KBM-7 (cell line): ENCODE data around the gene MAT2A.

Experiments used
- DNase-seq: peaks from one replicate; pipeline ENCODE4 v3.0.0-alpha.2; 2015
- in situ Hi-C: fragments of 300-500 bp; cut with MboI; formaldehyde crosslinking; loops from 2 replicates; pipeline ENCODE4 v1.14.3; 2020; ENCODE audit warnings: low sequenced_read_pairs, low pct_unique_long_range_greater_than_20kb, mixed read lengths

MAT2A gene

DNA sequence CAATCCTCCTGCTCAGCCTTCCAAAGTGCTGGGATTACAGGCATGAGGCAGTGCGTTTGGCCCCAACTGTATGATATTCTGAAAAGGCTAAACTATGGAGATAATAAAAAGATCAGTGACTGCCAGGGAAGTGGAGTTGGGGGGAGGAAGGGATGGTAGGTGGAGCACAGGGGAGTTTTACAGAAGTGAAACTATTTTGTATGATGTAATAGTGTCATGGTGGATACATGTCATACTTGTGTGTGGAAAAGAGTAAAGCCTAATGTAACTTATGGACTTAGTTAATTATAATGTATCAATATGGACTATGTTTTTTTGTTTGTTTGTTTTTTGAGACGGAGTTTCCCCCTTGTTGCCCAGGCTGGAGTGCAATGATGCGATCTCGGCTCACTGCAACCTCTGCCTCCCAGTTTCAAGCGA is 25.2 kb downstream of the MAT2A start:
- in situ Hi-C loops, result no loop called here
- peak; percentile 68 for DNase-seq

DNA sequence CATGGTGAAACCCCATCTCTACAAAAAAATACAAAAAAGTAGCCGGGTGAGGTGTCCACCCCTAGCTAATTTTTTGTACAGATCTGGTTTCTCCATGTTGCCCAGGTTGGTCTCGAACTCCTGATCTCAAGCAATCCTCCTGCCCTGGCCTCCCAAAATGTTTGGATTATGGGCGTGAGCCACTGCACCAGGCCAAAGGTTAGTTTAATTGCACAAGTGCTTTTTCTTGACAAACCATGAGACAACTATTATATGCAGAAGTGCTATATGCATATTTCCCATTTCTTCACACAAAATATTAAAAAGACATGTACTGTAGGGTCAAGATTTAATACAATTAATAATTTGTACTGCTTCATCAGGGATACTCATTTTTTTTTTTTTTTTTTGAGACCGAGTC is 27.3 kb downstream of the MAT2A start:
- in situ Hi-C loops, result no loop called here
- DNase-seq, result no peak

DNA sequence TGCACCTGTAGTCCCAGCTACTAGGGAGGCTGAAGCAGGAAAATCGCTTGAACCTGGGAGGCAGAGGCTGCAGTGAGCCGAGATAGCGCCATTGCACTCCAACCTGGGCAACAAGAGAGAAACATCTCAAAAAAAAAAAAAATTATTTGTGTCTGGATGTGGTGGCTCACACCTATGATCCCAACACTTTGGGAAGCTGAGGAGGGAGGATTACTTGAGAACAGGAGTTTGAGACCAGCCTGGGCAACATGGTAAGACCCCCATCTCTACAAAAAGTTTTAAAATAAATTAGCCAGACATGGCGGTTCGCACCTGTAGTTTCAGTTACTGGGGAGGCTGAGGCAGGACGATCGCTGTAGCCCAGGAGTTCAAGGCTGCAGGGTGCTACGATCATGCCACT is 36.8 kb downstream of the MAT2A start:
- no peak for DNase-seq
- in situ Hi-C loops, result no loop called here

DNA sequence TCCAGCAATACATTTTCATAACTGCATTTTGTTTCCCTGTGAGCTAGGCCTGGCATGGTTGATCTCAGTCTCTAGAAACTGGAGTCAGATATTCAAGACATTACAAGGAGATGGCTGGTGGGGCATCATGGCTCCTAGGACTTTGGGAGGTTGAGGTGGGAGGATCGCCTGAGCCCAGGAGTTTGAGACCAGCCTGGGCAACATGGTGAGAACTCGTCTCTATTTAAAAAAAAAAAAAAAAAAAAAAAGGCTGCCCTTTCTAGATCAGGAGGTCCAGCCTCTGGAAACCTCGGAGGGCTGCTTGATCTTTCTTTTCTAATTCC is 38.1 kb downstream of the MAT2A start:
- in situ Hi-C loops, result no loop called here
- DNase-seq, result no peak

DNA sequence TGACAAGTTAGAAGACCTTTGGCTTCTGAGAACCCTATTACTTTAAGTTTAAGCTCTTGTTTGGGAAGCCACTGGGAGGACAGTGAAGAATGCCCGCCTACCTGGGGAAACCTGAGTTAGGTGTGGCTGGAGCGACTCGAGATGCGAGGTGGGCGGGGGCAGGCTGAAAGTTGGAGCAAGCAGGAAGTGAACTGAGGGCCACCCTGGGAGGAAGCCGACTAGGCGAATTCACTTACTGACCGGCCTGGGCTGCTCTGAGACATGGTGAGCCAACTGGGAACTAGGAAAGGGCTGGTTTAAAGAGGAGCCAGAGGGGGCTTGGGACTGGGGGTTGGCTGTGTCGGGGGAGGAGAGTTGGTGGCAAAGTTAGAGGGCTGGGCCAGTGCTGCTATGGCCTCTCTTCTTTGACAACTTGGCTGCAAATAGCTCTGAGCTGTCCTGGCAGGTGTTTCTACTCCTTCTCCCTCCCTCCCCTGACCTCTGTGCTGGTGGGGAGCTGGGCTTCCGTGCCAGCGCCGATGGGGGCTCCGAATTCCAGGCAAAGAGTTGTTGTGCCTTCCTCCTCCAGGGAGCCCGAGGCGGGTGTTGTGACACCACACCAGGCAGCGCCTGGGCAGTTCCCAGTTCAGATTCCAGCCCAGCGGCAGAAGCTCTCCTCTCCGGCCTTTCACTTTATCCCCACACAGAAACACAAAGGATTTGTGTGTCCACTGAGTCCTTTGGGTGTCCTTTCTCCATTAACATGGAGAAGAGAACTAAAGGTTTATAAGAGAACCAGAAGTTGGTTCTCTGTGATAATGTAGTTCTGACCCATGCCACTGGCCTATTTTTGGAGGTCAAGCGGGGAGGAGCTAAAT is 38.6 kb downstream of the MAT2A start, which contains the start of gene VAMP8:
TSS of gene VAMP8 (plus strand) at position 201 of the 857 bp plus-strand sequence. CDS start at position 262, 61 bp downstream.
- DNase-seq, result peak; percentile 63

DNA sequence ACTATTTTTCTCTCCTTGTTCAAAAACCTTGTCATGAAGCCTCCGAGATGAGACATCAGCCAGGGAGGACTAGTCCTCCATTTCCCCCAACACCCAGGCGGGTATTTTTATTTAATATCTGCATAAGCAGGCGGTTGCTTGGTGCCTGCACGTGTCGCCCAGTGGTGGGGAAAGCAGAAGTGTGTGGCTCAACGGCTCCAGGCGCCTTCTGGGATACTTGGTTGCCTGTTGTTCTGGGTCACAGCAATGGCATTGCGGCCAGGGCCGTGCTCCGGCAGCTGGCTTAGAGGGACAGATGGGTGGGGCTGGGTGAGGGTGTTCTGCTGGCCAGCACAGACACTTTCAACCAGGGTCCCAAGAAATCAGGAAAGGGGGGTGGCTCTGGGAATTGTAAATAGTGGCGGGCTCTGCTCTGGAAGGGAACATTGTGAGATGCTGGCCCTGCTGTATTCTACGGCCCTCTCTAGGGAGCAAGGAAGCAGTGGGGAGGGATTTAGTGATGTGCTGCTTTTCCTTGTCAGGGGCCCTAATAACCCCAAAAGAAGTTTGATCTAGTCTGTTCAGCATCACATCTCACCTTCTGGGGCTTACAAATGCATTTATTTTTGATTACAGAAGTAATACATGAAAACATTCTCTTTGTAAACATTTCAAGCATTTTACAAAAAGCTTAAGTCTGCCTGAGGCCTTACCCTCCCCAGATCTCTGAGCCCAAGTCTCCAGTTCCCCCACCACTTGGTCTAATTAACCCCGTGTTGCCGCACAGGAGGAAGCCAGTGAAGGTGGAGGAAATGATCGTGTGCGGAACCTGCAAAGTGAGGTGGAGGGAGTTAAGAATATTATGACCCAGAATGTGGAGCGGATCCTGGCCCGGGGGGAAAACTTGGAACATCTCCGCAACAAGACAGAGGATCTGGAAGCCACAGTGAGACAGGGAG is 39.5 kb downstream of the MAT2A start:
- in situ Hi-C loops, result no loop called here
- DNase-seq, result peak; percentile 85

More for the DNA sequence above, 38.6 kb downstream of the MAT2A start, which contains the start of gene VAMP8:
- in situ Hi-C loops, result no loop called here

DNA sequence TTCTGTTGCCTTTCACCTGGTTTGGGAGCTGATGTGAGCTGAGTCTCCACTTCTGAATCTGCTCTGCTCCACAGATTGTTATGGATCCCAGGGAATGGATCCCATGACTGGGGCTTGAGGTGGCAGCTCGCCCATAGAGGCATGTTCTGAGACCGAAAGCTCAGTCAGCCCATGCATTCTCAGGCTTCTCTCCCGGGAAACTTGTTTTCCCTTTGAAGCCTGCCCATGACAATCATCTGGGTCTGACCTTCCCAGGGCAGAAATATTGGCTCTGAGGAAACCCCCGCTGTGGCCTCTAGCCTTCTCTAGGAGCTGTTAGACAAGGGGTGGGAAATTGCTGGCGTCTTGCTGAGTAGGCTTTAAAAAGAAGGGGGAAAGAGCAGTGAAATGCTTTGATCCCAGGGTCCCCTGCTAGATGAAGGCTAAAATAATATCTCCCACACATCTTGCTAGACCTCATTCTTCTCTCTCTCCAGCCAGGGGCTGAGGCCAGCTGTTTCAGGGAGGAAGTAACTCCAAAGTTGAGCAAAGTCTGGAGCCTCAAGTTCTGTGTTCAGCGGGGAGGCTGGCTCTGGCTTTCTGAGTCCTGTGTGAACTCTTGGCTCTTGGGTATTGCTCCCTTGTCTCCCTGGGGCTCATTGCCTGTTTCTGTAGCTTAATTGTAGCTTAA is 40.4 kb downstream of the MAT2A start:
- in situ Hi-C loops, result no loop called here
- peak; percentile 69 for DNase-seq

DNA sequence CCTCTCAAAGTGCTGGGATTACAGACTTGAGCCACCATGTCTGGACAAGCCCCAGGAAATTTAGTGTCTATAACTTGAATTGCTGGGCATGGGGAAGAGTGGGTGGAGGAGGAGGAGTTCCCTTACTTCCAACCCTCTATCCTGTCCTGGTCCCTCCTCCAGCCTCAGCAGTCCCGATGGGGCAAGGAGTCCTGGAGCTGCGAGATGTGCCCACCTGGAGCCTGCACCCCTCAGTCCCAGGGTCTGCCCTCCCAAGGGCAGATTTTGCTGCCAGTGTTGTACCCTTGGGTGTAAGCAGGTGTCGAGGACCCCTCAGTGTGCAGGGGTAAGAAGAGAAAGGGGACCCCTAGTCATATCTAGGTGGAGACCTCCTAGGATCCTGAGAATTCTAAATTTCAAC is 41.2 kb downstream of the MAT2A start:
- no peak for DNase-seq
- in situ Hi-C loops, result no loop called here

DNA sequence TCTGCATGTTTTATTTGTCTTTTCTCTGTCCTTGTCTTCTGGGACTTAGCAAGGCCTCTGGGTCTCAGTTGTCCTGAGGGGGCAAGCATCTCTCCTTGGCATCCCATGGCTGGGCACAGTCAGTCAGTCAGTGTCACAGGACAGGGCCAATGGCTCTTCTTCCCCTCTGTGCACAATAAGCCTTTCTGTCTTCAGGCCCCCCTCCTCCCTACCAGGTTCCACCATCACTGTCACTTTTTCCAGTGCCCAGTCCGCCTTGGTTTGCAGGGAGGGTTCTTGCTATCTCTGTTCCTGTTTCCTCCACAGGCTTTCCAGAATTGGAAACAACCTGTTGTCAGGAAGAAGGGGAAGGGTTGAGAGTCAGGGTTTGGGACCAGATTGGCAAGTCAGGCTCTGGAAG is 43.5 kb downstream of the MAT2A start:
- DNase-seq, result no peak
- in situ Hi-C loops, result no loop called here

DNA sequence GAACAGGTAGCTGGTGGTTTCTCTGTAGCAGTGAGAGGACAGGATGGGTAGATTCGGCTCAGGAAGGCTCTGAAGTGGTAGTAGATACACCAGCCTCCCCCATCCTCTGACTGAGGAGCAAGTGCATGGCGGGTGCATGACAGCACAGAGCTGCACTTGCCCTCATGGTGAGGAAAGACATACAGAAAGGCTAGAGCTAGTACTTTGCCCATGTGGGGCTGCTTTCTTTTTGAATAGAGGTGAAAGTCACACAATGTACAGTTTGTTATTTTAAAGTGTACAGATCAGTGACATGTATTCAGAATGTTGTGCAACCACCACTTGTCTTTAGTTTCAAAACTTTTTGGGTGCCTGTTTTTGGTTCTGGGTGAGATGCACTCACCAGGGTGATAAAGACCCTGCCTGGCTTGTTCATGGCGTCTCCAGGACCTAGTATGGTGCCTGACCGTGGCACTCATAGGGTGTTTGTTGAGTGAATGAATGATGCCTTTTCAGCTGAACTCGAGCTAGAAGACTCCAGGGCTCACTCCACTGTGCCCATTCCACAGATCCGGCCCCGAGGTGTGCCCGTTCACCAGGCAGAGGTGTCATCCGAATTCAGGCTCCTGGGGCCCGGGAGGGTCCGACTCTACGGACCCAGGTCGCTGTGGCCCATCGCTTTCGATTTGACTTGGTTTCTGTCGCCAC is 44.8 kb downstream of the MAT2A start:
- in situ Hi-C loops, result no loop called here
- no peak for DNase-seq

DNA sequence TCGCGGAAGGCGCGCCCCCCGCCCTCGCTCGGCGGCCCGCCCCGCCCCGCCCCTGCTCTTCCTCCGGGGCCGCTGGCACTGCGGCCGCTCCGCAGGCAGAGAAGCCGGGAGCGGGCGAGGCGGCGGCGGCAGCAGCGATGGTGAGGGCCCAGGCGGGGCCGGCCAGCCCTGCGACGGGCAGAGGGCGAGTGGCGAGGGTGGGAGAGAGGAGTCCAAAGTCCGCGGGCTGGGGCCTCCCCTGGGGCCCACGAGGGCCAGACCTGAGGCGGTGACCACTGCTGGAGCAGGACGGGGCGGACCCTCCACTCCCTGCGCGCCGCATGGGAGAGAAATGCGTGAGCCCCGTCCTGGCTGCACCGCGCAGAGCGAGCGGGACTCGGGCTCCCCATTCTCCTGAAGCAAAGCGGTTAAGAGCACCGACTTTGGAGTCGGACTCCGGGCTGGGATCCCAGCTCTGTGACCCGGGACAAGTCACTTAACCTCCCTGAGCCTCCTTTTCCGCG is 45.4 kb downstream of the MAT2A start, which contains the start of gene VAMP5:
TSS of gene VAMP5 (plus strand) at position 78 of the 503 bp plus-strand sequence. CDS start at position 138, 60 bp downstream.
- DNase-seq, result no peak
- in situ Hi-C loops, result no loop called here

DNA sequence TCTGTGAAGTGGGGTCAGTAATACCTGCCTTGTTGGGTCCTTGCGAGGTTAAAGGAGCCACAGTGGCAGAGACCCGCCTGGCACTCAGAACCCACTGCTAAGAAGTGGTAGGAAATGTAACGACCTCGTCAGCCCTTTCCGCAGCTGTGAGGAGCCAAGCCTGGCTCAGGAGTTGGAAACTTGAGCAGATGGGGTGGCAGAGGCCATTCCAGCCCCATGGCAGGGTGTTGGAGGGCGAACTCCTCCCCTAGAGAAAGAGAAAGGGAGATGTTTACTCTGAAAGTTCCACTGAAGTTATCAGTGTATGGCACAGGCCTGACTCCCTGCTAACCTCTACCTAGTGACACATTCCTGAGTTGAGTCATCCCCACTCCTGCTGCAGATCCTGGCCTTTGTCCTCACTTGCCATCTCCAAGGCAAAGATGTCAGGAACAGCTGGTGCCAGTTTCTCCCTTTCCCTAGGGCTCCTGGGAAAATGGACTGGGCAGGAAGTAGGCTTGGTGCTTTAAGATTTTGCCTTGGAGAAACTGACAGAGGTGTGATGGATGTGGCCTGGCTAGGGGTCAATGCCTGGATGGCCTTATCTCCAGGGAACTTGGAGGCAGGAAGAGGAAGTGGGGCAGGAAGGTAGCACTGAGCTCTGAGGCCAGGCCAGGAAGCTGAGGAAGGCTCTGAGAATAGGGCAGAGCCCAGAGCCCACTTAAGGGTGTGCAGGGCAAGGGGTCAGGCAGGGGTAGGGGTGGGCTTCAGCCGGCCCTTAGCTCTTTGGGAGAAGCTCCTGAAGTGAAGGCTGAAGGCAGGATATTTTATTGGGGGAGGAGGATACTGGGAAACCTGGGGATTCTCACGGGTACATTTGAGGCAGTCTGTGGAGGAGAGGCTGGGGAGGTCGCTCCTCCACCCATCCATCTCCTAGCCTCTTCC is 46.2 kb downstream of the MAT2A start:
- DNase-seq, result no peak
- in situ Hi-C loops, result no loop called here

DNA sequence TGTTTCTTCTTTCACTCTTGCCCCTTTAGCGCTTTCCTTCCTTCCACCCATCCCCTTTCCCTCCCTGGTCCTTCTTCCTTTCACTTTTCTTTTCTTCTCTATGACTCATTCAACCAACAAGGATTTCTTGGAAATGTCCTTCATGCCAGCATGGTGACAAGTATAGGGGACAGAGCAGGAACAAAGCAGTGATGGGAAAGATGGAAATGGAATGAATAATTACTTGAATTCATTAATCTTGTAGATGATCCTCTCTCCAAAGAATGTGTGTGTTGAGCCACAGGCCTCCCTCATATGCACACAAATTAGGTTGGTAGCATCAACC is 46.8 kb downstream of the MAT2A start:
- DNase-seq, result peak; percentile 42
- in situ Hi-C loops, result no loop called here

DNA sequence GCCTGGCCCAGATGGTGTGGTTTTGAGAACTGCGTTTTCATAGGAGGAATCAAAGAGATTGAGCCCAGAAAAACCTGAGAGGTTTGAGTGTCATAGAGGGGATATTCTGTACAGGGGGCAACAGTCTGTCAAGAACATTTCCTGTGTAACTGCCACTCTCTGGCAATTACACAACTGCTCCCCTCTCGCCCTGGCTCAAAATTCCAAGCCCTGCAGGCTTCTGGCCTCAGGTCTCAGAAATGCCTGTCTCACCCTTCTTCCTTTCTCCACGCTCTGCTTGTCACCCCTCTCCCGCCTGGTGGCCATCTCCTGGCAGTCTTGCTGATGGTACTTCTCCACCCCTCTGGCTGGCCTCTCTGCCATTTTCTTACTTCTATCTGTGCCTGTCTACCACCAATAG is 49.3 kb downstream of the MAT2A start:
- in situ Hi-C loops, result no loop called here
- peak; percentile 70 for DNase-seq

DNA sequence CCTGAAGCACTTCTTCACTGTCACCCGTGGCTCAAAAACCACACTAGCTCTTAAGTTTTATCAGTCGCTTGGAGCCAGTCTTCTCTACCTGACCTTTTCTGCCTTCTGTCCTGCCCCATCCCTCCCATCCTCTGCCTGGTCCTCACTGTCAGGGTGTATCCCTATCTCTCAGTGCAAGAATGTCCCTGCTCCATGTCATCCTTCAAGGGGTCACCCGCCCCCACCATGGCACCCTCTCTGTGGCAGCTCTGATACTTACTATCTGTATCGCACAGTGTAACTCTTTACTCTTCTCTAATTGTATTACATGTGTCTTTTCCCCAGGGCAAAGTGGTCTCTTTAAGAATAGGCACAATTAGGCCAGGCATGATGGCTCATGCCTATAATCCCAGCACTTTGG is 49.7 kb downstream of the MAT2A start:
- in situ Hi-C loops, result no loop called here
- DNase-seq, result no peak

DNA sequence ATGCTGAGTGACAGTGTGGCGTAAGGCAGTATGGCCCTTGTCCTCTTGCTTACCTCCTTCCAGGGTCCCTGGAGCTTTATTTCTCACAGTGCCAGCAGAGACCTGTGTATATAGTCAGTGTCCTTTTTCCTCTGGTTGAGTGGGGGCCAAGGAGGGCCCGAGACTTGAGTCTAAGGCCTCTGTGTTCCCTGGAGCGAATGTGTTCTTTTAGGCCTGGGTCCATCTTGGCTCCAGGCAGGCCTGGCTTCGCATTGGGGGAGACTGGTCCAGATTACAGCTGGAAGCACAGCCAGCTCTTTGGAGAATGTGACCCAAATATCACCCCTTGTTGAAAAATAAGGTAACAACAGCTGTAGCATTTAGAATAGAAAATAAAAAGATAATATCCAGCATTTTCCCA is 50.2 kb downstream of the MAT2A start:
- in situ Hi-C loops, result no loop called here

DNA sequence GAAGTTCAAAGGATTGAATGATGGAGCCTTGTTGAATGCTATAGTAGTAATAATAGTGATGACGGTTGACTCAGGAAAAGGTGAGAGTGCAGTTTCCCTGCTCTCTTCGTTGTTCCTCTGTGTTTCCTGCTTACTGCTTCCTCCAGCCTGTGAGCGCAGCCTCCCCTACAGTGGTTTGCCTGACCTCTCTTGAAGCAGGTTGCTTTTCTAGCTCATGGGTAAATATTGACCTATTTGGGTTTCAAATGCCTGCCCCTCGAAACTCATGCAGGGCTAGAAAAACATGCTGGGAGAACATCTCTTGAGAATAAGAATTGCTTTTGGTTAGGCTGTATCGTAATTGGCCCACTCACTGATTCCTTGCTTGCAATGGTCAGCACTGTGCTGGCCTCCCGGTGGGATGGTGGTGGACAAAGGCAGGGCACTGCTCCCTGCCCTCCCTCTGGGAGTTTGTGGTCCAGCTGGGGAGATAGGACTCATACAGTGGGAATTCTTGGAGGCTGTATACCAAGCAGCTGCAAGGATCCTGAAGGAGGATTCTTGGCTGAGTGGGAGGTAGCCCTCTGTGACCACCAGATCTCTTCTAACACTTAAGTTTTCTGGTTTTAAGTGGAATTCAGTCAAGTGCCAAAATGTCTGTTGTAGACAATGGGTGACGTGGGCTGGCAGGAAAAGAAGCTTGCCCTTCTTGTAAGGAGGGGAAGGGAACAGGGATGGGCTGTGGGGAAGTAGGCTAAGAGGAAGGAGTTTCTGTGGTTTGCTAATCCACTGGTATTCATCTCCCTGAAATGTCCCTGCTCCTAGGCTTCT is 51.2 kb downstream of the MAT2A start:
- in situ Hi-C loops, result no loop called here
- DNase-seq, result peak; percentile 79

More for the DNA sequence above, 50.2 kb downstream of the MAT2A start:
- DNase-seq, result no peak
